Parathyroid adenoma (tissue), 2 donors: Measurements from ENCODE around the gene DCN.

ENCODE experiments used
- H2AFZ ChIP-seq: fragments of 300-600 bp; sonication (generic); one replicate; pipeline ENCODE4 v1.7.0; 2017; ENCODE audit warnings: antibody characterized with exemption, mild to moderate bottlenecking
- H3K27ac ChIP-seq: fragments of 300-600 bp; sonication (generic); one replicate; pipeline ENCODE4 v1.7.0; 2017
- H3K27me3 ChIP-seq: fragments of 300-600 bp; sonication (generic); one replicate; pipeline ENCODE4 v1.7.0; 2017; ENCODE audit warnings: low read length; ENCODE audit not compliant: control insufficient read depth, insufficient read depth
- H3K36me3 ChIP-seq: fragments of 300-600 bp; sonication (generic); one replicate; pipeline ENCODE4 v1.7.0; 2017; ENCODE audit warnings: low read length; ENCODE audit not compliant: control insufficient read depth, insufficient read depth
- H3K4me1 ChIP-seq: fragments of 300-600 bp; sonication (generic); one replicate; pipeline ENCODE4 v1.7.0; 2017; ENCODE audit warnings: control low read depth
- H3K4me2 ChIP-seq: fragments of 300-600 bp; sonication (generic); one replicate; pipeline ENCODE4 v1.7.0; 2017; ENCODE audit warnings: low read length
- H3K4me3 ChIP-seq: fragments of 300-600 bp; sonication (generic); one replicate; pipeline ENCODE4 v1.7.0; 2017; ENCODE audit warnings: low read depth, low read length
- H3K79me2 ChIP-seq: fragments of 300-600 bp; sonication (generic); one replicate; pipeline ENCODE4 v1.7.0; 2017; ENCODE audit warnings: control low read depth
- H3K9ac ChIP-seq: fragments of 300-600 bp; sonication (generic); one replicate; pipeline ENCODE4 v1.7.0; 2017; ENCODE audit warnings: mild to moderate bottlenecking
- H3K9me3 ChIP-seq: fragments of 300-600 bp; sonication (generic); one replicate; pipeline ENCODE4 v1.7.0; 2017; ENCODE audit warnings: low read length; ENCODE audit not compliant: control insufficient read depth
- TF ChIP-seq, protein P1 (sequence below): fragments of 300-600 bp; sonication (generic); IDR thresholded peaks from one replicate; pipeline ENCODE4 v1.7.0; 2017; ENCODE audit warnings: antibody characterized with exemption, mild to moderate bottlenecking
- donor health status: primary hyperparathyroidism.

Gene DCN

DNA sequence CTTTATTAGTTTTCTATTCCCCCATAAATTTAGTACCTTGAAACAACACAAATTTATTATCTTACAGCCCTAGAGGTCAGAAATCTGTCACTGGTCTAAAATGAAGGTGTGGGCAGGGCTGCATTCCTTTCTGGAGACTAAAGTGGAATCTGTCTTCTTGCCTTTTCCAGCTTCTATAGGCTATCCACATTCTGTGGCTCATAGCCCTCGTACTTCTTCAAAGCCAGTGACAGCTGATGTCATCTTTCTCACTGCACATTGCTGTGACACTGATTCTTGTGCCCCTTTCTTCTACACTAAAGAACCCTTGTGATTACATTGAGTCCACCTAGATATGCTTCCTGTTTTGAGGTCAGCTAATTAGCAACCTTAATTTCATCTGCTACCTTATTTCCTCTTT, 23.2 kb upstream of the DCN start:
- H3K4me3 ChIP-seq: no peak overlapping the region

DNA sequence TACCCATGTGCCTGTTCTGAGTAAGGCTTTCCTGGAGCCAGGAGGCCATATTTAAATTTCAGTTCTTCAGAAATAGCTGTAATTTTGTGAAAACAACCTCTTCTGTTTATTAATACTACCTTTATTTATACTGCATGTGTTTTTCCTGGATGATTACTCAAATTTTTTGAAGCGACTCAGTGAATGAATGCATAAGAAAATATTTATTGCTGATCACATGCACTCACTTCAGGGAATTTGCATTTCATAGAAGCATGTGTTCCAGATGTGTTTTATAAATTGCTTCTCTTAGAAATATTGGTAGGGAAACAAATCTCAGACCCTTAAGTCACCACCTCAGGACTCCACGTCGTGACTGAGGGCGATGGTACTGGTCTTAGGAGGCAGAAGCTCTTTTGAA, 21.8 kb upstream of the DCN start:
- Histone ChIP-seq H3K9ac (no peak overlapping the region), H3K27me3 (no peaks in the 10 kb centered on the region), H3K36me3 (no peaks in the 10 kb centered on the region), H3K4me1 (no peaks in the 10 kb centered on the region), H3K4me3 (no peak overlapping the region), H3K9me3 (no peaks in the 10 kb centered on the region), H3K79me2 (no peaks in the 10 kb centered on the region), H3K4me2 (no peak overlapping the region), H2AFZ (no peak overlapping the region), H3K27ac (no peak overlapping the region)
- TF ChIP-seq, protein P1, sequence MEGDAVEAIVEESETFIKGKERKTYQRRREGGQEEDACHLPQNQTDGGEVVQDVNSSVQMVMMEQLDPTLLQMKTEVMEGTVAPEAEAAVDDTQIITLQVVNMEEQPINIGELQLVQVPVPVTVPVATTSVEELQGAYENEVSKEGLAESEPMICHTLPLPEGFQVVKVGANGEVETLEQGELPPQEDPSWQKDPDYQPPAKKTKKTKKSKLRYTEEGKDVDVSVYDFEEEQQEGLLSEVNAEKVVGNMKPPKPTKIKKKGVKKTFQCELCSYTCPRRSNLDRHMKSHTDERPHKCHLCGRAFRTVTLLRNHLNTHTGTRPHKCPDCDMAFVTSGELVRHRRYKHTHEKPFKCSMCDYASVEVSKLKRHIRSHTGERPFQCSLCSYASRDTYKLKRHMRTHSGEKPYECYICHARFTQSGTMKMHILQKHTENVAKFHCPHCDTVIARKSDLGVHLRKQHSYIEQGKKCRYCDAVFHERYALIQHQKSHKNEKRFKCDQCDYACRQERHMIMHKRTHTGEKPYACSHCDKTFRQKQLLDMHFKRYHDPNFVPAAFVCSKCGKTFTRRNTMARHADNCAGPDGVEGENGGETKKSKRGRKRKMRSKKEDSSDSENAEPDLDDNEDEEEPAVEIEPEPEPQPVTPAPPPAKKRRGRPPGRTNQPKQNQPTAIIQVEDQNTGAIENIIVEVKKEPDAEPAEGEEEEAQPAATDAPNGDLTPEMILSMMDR: no peak

More for the DNA sequence above, 23.2 kb upstream of the DCN start:
- TF ChIP-seq, protein P1: no peak
- no peaks in the 10 kb centered on the region for H3K36me3 ChIP-seq
- no peaks in the 10 kb centered on the region for H3K79me2 ChIP-seq
- no peaks in the 10 kb centered on the region for H3K4me1 ChIP-seq
- no peak overlapping the region for H3K27ac ChIP-seq
- H2AFZ ChIP-seq: no peak overlapping the region
- no peaks in the 10 kb centered on the region for H3K27me3 ChIP-seq
- H3K4me2 ChIP-seq: no peak overlapping the region
- H3K9ac ChIP-seq: no peak overlapping the region
- H3K9me3 ChIP-seq: no peaks in the 10 kb centered on the region

DNA sequence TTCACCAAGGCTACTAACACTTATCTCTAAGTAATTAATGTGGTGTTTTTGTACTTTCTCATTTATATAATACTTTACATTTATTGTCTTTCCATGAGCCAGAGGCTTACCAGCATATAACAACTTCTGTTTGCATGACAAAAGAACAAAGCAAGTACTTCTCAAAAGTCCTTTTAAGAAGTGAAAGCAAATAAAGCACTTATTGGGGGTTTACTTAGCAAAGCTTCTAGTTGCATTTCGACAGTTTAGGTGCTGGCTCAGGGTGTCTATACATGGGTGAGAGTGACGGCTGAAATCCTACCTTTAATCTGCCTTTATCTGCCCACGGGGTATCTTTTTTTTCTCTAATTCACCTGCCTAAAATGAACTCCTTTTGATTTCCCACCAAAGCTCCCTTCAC, 21.0 kb upstream of the DCN start:
- Histone ChIP-seq H2AFZ (no peak overlapping the region), H3K9ac (no peak overlapping the region), H3K4me3 (no peak overlapping the region), H3K4me1 (no peaks in the 10 kb centered on the region), H3K36me3 (no peaks in the 10 kb centered on the region), H3K4me2 (no peak overlapping the region), H3K27me3 (no peaks in the 10 kb centered on the region), H3K79me2 (no peaks in the 10 kb centered on the region), H3K9me3 (no peaks in the 10 kb centered on the region), H3K27ac (no peak overlapping the region)
- TF ChIP-seq, protein P1: no peak

DNA sequence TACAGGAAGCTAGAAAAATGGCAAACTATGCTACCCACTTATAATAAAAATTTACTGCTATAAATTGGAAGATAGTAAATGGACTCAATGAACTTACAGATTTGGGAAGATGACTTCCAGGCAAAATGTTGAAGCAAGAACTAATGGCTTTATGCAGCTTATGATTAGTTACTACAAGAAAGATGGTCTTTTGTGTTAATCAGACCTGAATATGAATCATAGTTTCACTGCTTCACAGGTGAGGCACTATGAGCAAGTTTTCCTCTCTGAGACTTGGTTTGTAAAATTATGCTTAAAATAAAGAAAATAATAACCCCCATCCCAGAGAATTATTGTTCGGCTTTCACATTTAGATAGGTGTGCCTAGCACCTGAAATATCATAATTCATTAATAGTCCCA, 19.8 kb upstream of the DCN start:
- no peak overlapping the region for H3K4me3 ChIP-seq
- no peaks in the 10 kb centered on the region for H3K36me3 ChIP-seq
- no peaks in the 10 kb centered on the region for H3K79me2 ChIP-seq
- H3K9me3 ChIP-seq: no peaks in the 10 kb centered on the region
- H3K4me2 ChIP-seq: no peak overlapping the region
- no peak overlapping the region for H3K27ac ChIP-seq
- no peaks in the 10 kb centered on the region for H3K4me1 ChIP-seq
- H2AFZ ChIP-seq: no peak overlapping the region
- no peaks in the 10 kb centered on the region for H3K27me3 ChIP-seq
- TF ChIP-seq, protein P1: no peak
- no peak overlapping the region for H3K9ac ChIP-seq

DNA sequence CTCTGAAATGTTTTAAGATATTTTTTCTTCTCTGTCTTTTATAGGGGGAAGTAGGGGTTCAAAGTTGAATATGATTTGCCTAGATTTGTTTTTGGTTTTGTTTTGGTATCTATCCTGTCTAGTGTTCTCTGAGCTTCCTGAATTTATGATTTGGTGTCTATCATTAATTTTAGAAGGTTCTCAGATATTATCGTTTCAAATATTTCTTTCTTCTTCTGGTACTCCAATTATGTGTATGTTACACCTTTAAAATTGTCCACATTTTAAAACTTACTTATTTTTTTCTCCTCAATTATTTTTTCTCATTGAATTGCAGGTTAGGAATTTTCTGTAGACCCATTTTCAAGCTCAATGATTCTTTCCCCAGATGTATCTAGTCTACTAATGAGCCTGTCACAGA, 13.8 kb upstream of the DCN start:
- Histone ChIP-seq H3K9me3 (no peaks in the 10 kb centered on the region), H3K9ac (no peak overlapping the region), H2AFZ (no peak overlapping the region), H3K4me3 (no peak overlapping the region), H3K79me2 (no peaks in the 10 kb centered on the region), H3K27ac (no peak overlapping the region), H3K4me1 (no peaks in the 10 kb centered on the region), H3K36me3 (no peaks in the 10 kb centered on the region), H3K27me3 (no peaks in the 10 kb centered on the region), H3K4me2 (no peak overlapping the region)
- TF ChIP-seq, protein P1: no peak
